Activated T-helper 9 cell treated with anti-CD3 and anti-CD28 coated beads, Interleukin-2, amount 50 U/mL, for 16 hours (primary cell): ENCODE data around the gene STXBP5.
"Not testable (repeated sequence)": the region's sequence is repeated elsewhere in the genome, so short reads cannot be mapped to it uniquely, and the experiment has no call there.

Source experiments
- DNase-seq: peaks from one replicate; pipeline ENCODE4 v3.0.0-alpha.2; 2020; ENCODE audit warnings: low read depth

The STXBP5 gene

DNA sequence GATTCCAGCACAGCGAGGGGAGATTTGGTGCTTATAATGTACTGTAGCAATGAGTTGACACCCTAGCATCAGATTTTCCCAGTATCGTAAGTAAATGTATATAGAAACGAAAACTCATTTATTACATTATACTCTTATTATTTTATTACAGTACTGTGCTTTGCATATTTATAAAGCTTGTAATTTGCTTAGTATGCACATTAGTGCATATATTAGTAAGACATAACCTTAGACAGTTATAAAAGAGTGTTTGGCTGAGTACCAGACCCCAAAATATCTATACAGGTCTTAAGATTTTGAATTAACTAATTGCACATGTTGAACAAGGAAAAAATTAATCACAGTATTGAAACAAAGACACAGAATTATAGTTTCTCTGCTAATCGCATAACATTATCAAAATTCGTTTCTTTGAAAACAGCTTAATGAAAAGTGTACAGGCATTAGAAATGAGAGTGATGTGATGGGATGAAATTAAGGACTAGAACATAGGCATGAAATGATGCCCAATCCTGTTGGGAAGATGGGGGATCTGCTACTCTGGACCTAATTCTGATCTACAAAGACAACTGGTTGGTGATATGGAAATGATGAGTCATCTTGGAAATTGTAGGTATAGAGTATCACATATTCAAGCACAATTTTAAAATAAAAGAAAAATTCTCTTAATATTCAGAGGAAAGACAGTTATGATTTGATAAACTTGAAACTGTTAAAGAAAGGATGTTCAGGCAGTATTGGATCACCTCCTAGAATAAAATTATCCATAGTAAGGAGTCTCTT lies 42.8 kb downstream of the STXBP5 start:
- no peak for DNase-seq

DNA sequence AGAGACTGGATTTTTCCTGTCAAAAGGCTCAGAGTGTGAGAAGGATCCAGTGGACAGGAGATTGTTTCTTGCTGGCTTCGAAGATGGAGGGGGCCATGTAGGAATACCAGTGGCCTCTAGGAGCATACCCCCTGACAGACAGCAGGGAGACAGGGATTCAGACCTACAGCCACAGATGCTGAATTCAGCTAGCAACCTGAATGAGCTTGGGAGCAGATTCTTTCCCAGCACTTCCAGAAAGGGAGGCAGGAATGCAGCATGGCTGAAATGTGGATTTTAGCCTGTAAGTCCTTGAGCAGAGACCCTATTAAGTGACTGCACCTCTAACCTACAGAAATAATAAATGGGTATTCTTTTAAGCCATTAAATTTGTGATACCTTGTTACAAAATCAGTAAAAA lies 44.6 kb downstream of the STXBP5 start:
- DNase-seq = no peak

DNA sequence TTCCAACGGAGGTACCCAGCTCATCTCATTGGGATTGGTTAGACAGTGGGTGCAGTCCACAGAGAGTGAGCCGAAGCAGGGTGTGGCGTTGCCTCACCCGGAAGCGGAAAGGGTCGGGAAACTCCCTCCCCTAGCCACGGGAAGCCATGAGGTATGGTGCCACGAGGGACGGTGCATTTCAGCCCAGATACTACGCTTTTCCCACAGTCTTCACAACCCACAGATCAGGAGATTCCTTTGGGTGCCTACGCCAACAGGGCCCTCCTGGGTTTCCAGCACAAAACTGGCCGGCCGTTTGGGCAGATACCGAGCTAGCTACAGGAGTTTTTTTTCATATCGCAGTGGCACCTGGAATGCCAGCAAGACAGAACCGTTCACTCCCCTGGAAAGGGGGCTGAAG lies 46.9 kb downstream of the STXBP5 start:
- DNase-seq = no peak

DNA sequence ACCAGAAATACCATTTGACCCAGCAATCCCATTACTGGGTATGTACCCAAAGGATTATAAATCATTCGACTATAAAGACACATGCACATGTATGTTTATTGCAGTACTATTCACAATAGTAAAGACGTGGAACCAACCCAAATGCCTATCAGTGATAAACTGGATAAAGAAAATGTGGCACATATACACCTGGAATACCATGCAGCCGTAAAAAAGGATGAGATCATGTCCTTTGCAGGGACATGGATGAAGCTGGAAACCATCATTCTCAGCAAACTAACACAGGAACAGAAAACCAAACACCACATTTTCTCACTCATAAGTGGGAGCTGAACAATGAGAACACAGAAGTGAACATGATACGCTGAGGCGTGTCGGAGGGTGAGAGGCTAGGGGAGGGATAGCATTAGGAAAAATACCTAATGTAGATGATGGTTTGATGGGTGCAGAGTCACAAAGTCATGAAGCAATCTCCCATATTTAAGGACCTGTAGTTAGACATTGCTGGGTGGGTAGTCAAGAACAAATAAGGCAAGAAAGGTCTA lies 50.8 kb downstream of the STXBP5 start:
- DNase-seq = not testable (repeated sequence)

DNA sequence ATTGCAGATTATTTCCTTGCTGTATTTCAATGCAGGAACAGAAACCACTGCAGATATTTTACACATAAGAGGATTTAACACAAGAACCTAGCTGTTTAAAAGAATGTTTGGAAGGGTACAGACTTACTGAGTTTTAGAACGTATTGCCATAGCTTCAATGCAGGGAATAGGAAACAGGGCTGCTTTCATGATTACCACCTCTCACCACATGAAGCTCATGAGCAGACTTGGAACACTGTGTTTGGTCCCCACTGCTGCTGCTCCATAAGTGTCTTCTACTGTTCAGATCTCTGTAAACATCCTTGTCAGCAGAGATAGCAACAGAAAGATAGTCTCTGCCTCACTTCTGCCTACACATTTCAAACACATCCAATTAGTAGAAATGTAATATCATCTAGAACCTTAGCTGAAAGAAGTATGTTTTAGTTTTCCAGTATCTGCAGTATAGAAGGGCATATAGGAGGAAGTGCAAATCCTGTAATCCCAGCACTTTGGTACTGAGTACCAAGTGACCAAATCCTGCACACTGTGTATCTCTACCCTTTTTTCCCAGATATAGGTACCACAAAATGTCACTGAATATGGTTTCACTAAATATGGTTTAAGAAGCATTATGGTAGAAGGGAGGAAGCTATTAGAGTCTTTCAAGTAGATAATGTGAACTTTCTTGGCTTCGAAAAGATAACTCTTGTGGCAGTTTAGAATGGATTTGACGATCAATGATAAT lies 51.9 kb downstream of the STXBP5 start:
- DNase-seq = no peak

DNA sequence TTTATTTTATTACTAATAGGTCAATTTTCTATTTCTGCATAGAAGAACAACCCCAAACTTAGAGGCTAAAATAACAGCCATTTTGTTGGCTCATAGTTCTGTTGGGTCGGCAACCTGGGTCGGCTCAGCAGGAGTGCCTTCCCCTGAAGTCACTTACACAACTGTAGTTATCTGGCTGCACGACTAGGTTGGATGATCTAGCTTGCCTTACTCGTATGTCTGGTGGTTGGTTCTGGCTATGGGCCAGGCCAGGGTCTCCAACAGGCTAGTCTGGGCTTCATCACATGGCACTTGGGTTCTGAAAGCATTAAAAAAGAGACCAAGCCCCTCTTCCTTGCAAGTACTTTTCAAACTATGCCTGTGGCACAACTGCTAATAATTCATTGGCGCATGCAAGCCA lies 53.5 kb downstream of the STXBP5 start:
- DNase-seq = no peak

DNA sequence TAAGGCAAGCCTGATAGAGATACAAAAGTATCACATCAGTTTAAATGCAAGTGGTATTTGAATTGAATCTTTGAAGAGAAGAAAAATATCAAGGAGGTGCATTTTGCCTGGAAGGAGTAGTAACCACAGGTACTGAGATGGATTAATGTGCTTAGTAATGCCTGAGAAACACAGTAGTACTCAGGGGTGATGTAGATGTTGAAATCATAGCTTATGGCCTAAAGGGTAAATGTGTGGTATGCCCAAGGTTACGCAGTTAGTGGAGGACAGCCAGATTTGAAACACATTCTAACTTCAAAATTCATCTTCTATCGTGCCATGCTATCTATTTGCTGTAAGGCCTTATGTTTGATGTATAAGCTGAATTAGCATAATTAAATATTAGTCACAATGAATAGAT lies 55.9 kb downstream of the STXBP5 start:
- DNase-seq = no peak

DNA sequence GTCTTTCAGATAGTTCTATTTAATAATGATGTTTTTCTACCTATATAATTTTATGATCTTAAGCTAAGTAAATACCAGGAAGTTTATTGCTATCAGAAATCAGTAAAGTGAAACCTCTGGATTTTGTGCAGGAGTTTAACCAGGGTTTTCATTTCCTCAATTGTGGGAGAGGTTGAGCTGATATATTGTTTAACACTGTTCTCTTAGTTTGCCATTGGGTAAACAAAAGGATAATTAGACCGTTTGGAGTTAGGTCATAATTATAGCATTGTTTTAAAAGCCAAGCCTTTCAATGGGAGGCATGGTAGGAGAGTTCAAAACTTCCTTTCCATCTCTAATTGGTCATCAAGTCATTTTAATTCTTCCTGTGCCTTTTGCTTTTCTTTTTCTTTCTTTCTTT lies 58.7 kb downstream of the STXBP5 start:
- DNase-seq = no peak

DNA sequence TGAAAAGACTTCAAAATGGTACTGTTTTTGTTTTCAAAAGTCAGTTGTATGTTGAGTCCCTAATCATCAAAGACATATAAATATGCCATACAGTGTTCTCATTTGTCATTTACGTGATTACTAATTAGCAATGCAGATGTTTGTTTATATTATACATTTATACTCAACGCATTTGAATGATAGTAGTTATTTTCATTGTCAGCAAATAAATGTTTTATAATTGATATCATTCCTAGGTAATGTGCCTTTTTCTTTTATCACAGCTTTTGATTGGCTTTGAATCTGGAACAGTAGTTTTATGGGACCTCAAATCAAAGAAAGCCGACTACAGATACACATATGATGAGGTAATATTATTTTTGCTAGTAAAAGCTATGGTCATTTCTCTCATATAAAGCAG lies 62.6 kb downstream of the STXBP5 start:
- no peak for DNase-seq

DNA sequence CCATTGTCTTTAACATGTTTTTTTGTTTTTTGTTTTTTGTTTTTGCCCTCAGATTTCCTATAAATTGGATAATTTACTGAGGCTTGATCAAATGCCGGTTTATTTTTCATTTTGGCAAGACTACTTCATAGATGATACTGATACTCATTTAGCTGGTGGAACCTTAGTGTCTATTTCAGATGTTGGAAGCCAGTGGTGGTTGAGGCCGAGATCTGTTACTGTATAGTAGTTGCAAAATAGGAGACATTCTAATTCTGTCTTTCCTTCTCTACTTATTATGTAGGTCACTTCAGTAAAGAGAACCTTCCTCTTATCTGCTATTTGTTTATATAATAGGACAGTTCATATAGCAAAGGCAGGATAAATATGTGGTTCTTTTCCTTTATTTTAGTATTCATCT lies 63.4 kb downstream of the STXBP5 start:
- DNase-seq = no peak

DNA sequence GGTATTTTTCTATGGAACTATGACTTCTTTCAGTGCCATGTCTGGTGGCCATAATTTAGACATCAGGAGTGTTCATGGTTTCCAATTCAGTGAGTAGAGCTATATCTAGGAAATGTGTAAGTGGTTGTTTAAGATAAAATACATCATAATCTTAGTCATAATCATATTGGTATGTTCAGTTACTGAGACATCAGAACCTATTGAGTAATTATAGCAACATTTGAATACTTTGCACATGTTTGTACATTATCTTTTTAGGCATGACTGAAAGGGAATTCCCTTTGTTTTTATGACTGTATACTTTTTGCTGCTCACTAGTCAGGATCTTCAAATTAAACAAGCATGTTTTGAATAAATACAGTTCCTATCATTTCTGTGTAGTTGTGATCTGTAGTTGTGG lies 64.0 kb downstream of the STXBP5 start:
- no peak for DNase-seq

DNA sequence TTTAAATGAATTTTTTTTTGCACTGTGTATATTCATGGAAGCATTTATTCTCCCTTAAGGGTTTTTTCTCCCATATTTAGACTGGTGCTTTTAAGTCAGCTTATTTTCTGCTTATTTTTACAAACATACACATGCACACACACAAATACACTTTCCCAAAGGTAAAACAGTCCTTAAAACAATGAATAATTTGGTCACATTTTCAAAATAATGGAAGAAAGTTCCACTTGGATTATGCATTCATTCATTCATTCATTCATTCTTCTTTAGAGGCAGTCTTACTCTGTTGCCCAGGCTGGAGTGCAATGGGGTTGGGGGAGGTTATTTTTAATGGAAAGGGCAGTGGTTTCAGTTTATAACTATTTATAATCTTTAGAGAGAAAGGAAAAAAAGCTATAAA lies 69.8 kb downstream of the STXBP5 start:
- DNase-seq = no peak

DNA sequence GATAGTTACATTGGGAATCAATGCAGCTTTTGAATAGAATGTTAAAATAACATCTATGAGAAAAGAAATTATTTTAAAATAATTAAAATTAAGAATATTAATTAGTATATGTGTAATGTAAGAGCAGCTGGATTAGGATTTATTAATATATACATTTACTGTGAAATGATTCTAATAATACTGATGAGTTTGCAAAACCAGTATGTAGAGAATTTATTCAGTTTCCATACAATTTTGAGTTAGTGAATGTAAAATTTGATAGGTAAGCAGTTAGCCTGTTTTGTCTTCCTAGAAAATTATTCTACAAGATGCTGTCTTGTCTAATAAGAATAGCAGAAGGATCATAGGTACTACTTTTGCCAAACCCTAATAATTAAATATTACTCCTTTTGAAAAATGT lies 70.6 kb downstream of the STXBP5 start:
- DNase-seq = no peak

DNA sequence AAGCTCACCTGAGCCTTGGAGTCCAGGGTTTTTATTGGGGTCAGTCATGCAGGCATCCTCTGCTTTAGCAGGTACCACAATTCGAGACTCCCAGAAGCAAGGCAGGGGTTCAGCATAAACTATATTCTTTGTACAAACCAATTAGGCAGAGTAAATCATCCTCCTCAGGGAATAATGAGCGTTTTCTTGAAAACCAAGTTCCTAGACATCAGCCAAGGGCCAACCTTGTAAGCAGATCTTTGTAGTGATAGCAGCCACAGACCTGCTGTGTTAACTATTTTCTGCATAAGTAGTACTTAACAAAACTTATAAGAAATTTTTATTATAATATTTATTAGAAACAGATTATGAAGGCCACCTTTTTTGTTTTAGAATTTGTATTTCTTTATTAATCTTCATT lies 74.7 kb downstream of the STXBP5 start:
- DNase-seq = no peak

DNA sequence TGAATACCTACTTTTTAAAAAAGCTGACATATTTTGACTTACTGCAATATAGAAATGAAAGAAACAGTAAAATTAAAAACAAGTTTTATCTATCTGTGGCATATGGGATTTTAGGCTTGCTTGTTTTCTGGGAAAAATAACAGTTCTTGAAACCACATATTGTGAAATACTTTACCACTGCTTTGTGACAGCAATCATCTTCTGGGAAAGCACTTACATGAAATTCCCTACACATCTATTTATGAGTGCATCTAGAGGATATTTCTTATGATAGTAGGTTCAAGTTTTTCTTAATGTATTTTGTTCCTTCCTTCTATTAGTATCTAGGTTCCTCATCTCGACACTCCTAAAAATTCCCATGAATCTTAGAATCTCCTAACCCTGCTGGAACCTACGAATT lies 75.2 kb downstream of the STXBP5 start:
- no peak for DNase-seq

DNA sequence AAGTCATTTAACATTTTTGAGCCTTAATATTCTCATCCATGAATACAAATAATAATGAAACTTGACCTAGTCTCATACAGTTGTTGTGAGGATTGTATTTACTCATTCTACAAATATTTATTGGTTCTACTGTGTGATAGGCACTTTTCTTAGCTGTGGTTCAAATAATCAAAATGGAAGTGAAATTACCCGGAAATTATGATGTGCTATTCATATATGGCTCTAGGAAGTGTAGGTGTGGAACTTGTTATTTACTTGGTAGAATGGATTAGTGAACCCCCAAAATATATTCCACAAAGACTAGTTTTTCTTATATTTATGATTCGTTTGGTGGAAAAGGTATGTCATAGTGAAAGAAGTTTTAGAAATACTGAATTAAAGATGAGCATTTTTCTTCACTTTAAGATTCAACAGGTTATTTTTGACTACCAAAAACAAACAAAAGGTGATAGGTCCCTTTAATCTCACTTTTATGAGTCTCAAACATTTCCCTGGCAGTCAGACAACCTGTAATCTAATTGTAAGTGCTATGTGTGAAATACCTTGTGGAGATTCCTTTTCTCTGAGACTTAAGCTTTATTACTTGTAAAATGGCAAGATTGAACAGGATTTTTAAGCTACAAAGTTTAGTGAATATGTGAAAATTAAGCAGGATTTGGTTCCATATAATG lies 77.8 kb downstream of the STXBP5 start:
- no peak for DNase-seq

DNA sequence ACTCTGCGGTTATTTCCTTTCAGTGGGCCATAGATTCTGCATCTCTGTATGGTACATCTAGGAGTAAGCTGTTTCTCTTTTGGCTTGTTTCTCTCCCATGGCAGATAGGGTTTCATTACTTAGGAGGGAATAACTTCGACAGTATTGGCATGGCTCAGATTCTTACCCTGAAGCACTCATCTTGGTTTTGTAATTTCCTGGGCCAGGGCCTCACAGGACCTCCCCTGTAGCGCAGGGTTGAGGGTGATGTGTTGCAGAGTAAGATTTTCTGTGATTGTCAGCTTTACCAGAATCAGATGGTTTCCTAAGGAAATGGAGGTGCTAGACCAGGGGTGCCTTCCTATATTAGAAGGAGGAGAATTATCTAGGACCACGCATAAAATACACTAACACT lies 78.3 kb downstream of the STXBP5 start:
- DNase-seq = no peak

DNA sequence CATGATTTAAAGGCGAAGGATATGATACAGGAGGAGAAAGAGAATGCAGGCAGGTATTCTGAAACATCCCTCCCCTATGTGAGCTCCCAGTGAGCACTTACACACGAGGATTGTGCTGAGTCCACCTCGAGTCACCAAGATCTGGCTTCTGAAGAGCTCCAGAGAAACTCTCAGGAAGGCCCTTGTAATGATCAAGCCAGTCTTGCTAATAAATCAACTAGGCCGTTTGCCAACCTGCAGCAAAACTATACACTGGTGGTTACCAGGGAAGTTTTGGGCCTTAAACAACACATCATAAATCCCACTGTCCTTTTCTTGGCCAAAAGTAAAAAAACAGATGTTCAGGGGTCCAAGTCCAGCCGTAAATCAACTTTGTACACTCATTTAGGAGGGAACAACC lies 79.2 kb downstream of the STXBP5 start:
- no peak for DNase-seq

DNA sequence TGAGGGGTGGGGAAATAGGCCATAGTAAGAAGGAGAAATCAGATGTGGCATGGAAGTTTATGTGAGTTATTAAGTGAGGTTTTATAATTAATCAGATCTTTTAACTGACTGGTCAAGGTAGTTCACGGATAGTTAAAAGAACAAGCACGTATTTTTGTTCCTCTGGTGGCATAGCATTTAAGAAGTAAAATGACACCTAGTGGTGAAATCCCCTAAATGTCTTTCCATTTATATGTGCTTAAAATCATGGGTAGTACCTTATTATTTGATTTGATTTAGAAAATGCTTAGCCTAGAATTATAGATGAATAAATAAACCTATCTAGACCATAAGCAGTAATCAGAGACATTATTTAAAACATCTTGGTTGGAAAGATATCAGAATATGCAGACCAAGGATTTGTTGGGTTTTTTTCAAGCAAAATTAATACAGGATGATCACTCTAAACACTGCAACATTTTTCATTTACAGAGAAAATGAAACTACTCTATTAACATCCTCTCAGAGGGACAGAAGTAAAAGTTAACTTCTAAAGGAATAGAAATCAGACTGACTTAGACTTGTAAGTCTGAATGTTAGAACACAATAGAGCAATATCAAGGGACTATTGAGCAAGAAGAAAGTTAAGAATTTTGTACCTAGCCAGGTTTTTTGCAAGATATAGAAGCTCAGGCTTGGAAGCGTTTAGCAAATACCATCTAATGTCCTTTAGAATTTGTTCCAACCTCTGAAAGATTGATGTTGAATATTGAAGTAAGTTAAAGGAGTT lies 81.1 kb downstream of the STXBP5 start:
- no peak for DNase-seq

DNA sequence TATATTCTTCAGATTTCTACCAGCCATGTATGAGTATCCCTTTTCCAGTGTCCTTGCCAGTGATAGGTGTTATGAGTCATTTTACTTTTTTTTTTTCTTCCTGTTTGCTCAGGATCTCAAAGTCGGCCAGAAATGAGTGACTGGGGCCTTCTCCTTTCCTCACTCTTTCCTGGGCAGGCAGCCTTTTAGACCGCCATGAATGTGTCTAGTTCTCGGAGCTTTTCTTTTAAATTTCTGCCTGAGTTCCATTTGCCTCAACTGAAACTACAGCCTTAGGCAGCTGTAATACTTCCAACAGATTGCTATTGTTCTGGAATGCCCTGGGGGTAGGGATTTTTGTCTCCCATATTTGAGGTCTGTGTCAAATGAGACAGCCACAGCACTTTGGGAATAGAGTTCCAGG lies 83.7 kb downstream of the STXBP5 start:
- no peak for DNase-seq

DNA sequence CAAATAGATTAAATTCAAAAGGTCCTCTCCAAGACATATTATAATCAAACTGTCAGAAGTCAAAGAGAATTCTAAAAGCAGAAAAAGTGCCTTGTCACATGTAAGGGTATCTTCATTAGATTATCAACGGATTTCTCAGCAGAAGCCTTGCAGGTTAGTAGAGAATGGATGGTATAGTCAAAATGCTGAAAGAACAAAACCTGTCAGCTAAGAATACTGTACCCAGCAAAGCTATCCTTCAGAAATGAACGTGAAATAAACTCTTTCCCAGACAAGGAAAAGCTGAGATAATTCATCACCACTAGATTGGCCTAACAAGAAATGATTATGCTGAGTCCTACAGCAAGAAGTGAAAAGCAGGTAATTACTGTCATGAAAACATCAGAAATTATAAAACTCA lies 92.9 kb downstream of the STXBP5 start:
- no peak for DNase-seq

DNA sequence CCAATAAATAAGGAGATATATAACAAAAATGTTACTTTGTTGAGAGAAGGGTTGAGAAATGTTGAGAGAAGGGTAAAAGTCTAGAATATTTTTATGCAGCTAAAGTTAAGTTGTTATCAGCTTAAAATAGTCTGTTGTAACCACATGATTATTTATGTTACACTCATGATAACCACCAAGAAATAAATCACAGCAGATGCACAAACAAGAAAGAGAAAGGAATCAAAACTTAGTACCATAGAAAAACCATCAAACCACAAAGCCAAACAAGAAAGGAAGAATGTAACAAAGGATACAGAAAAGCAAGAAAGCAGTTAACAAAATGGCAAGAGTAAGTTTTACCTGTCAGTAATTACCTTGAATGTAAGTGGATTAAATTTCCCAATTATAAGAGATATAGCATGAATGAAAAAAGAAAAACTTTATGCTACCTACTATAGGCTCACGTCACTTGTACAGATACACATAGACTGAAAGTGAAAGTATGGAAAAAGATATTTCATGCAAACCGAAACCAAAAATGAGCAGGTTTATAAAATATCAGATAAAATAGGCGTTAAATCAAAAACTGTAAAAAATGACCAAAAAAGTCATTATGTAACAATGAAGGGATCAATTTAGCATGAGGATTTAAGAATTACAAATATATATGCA lies 93.6 kb downstream of the STXBP5 start:
- no peak for DNase-seq
